Umbilical cord (tissue), 2 donors: ENCODE measurements around the gene TPI1. TPM values are rescaled to one million over a fixed set of nuclear protein-coding genes. Genes with fewer than 3 reads are reported as not detected.
"Not testable (repeated sequence)": the region's sequence is repeated elsewhere in the genome, so short reads cannot be mapped to it uniquely, and the experiment has no call there.

Experiments
- DNase-seq: peaks from one replicate; pipeline ENCODE4 v3.0.0-alpha.2; 2015; ENCODE audit warnings: low spot score
- total RNA-seq: library from RNA; depleted of rRNA; stranded (reverse); fragments of >200 nt; gene quantifications from one replicate; pipeline ENCODE4 v1.2.3, GENCODE V29; 2014; ENCODE audit warnings: low replicate concordance; ENCODE audit not compliant: insufficient read depth

Gene TPI1
- total RNA-seq, 1 donor from 2014 or later: 743 TPM

DNA sequence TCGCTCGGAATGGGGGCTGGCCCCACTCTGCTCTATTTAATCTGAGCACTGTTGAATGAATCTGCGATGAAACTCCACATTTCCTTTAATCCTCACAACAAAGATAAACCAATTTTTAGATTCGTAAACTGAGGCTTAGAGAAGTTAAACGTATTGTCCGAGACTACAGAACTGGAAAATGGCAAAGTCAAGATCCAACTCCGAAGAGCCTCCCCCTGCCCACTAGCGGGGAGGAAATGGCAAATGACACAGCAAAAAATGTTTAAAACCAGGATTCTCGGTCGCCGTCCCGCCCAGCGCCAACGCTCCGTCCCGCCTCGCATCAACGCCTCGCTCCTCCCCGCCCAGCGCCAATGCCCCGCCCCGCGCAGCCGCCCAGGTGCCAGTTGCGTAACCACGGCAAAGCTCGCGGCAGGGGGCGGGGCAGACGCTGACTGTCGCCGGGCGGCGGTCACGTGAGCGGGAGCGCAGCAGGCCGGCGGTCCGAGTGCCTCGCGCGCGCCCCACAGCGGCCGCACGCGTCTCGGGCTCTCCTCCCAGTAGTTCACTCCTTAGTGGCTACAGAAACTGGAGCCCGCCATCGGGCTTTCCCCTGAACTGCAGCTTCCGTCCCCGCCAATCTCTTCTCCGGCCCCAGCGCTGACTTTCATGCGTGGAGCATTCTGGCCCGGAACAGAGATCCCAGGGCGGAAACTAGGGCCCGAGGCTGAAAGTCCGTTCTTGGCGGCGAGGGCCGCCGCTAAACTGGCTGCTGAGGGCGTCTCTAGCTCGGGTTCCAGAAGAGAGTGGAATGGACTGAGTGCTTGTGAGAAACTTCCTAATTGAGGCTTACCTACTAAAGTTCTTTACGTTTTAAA, 23.7 kb downstream of the TPI1 start:
- DNase-seq: peak; percentile 98

GRCh38 chr12:6891646-6892001, 24.3 kb downstream of the TPI1 start:
- DNase-seq: no peak

DNA sequence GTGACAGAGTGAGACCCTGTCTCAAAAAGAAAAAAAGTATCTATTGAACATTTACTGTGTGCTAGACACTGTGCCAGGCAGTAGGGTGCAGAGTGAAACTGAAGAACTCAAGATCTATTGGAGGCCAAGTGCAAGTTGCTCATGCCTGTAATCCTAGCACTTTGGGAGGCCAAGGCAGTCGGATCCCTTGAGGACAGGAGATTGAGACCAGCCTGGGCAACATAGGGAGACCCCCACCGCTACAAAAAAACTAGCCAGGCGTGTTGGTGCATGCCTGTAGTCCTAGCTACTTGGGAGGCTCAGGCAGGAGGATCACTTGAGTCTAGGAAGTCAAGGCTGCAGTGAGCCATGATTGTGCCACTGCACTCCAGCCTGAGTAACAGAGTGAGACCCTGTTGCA, 25.4 kb downstream of the TPI1 start:
- not testable (repeated sequence) for DNase-seq

GRCh38 chr12:6894321-6894720, 27.0 kb downstream of the TPI1 start:
- no peak for DNase-seq

DNA sequence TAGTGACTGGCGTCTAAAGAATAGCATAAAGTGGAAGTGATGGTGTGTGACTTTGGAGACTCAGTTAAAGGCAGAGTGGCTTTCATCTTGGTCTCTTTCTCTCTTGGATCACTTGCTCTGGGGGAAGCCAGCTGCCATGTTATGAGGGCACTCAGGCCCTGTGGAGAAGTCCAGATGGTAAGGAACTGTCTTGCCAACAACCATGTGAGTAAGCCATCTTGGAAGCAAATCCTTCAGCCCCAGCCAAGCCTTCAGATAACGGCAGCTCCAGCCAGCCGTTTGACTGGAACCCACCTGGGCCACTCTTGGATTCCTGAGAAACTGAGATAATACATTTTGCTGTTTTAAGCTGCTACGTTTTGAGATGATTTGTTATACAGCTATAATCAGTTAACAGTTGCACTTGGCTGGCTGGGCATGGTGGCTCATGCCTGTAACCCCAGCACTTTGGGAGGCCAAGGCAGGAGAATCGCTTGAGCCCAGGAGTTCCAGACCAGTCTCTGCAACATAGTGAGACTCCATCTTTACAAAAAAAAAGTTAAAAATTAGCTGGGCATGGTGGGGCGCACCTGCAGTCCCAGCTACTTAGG, 29.6 kb downstream of the TPI1 start:
- no peak for DNase-seq

GRCh38 chr12:6899427-6899826, 32.1 kb downstream of the TPI1 start:
- DNase-seq: no peak

DNA sequence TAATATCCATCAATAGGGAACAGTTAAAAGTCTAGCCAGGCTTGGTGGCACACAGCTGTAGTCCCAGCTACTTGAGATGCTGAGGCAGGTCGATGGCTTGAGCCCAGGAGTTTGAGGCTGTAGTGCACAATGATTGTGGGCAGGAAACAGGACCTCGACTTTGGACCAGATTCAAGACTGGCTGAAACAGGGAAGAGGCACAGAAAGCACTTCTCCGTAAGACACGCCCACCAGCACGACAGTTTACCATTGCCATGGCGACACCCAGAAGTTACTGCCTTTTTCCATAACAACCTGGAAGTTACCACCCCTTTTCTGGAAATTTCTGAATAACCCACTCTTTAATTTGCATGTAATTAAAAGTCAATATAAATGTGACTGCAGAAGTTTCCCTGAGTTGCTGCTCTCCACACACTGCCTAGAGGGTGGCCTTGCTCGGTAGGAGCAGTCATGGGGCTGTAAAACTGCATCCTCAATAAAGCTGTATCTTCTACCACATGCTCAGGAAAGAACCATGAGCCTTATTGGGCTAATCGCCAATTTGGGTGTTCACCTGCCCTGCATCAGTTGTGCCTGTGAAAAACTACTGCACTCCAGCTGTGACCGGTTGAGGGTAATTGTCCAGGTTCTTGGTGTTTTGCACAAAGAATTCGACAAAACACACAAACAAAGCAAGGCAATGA, 32.6 kb downstream of the TPI1 start:
- peak; percentile 69 for DNase-seq

DNA sequence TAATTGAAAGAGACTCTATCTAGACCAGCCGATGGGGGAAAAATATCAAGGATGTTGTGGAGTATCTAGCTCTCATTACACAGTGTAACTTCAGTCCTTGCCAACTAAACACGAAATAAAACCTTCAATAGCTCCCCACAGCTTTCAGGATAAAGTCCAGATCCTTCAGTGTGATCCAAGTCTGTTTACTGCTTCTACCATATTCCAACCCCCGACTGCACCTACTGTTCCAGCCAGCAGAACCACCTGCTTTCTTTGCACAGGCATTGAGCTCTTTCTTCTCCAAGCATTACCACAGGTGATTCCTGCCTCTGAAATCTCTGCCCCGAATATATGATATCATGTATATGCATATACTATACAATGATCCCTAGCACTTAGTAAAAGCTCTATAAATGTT, 35.1 kb downstream of the TPI1 start:
- DNase-seq: no peak

DNA sequence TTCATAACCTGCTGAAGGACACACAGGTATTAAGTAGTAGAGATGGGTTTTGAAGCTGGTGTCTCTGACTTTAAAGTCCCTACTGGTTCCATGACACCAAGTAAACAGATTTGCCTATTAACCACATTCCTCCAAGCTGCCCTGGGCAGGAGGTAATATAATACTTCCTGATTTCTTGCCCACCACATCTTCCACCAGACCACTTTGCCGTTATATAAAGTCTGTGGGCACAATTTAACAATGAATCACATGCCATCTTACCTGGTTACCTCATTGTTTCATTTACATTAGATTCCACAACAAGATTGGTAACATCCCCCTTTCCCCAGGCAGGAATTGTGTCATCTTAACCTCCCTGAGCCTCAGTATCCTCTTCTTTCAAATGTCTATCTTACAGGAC, 36.4 kb downstream of the TPI1 start:
- no peak for DNase-seq

DNA sequence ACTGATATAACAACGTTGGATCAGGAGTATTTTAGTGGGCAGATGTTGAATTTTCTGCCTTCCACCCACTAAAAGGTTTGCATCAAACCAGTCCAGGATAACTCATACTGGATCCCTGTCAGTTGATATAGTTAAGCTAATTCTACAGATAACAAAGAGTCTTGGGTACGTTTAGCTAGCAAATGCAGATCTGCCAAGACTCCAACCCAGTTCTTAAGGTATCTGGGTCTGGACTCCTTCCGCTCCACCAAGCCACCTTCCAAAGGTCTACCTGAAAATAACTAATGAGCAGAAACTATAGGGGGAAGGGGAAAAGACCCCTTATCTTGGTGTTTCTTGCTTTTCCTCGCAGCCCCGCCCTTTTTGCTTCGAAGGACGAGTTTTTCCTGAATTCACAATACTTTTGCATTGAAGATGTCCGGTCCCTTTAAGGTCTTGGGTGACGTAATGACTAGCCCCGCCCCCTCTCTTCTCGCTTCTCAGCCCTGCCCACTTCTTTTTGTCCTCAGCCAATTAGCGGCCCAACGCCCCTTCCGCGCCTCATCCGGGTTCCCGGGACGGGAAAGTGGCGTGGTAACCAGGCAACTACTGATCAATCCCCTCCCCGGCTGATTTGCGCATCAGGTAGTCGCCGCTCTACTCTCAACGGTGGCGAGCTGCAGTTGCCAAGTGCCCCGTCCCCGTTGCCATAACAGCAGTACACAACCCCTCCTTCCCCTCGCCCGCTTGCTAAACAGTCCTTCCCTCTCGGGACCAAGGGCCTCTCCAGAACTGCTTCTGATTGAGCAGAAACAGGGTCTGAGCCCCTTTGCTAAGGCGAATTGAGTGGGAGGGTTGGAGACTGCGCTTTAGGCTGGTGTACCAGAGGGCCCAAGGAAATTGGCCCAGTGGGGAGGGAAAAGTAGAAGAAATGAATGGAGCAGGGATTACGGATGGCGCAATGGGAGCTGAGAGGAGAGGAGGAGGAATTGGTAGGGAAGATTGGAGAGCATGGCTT, 37.2 kb downstream of the TPI1 start, which contains the start of gene LRRC23:
Gene LRRC23 (plus strand): TSS at position 543 of the 997 bp plus-strand sequence. CDS start 812 bp downstream, outside the sequence.
- DNase-seq: peak; percentile 99

DNA sequence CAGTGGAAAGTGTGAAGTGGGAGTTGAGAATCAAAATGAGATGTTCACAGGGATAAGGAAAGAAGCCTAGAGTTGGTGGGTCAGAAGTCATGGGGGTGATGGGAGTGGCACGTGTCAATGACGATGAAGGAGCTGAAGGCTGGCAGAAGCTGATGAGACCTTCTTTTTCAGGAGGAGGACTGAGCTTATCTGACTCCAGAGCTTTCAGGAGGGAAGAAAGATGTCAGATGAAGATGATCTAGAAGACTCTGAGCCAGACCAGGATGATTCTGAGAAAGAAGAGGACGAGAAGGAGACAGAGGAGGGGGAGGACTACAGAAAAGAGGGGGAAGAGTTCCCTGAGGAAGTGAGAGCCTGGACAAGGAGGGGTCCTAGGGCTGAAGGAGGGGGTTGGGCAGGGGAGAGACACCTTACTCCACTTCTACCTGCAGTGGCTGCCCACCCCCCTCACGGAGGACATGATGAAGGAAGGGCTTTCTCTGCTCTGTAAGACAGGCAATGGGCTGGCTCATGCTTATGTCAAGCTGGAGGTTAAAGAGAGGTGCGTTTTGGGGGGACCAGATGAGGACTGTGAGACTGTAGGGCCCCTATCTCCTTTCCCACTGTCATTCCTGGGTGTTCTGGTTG, 38.2 kb downstream of the TPI1 start:
- DNase-seq: no peak

GRCh38 chr12:6908141-6908540, 40.8 kb downstream of the TPI1 start:
- DNase-seq: not testable (repeated sequence)

DNA sequence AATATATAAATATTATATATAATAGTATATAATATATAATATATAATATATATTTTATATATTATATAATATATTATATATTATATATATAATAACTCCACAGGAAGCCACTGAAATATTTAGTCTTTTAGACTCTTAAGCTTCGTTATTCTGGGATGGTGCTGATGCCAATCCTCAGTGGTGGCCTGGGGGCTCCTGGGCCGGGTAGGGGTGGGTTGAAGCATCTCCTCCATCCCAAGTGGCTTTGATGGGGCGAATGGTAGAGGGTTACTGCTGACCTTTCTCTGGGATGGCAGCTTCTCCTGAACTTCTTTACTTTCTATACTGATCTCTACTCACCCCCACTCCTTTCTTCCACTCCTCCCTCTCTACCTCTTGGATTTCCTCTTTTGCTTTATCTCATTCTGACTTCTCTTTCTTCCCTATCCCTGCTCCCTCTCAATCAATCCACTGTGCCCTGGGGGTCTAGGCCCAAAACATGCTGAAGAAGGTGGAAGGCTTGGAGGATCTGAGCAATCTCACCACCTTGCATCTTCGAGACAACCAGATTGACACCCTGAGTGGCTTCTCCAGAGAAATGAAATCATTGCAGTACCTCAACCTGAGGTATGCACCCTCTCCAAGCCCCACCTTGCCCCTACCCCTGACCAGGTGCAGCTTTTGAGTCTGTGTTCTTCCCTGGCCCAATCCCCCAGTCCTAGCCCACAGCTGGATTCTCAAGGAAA, 42.3 kb downstream of the TPI1 start:
- DNase-seq: no peak

DNA sequence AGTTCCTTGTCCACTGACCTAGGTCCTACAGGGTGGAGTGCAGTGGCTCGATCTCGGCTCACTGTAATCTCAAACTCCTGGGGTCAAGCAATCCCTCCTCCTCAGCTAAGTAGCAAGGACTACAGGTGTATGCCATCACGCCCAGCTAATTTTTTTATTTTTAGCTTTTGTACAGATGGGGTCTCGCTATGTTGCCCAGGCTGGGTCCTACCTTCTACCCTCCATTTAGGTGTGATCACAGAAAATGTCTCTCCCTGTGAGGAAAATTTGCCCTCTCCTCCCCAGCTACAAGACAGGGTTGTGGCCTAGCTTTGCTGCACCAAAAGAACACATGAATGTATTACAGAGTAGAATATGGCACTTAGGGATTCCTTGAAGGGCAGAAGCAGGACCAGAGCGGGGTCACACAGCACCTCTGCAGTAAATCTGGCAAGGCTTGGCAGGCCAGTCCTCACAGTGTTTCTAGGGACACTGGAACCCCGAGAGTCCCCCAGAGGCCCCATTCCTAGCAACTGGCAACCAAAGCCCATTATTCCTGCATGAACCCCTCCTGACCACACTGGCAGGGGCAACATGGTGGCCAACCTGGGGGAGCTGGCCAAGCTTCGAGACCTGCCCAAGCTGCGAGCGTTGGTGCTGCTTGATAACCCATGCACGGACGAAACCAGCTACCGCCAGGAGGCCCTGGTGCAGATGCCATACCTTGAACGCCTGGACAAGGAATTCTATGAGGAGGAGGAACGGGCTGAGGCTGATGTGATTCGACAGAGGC, 45.0 kb downstream of the TPI1 start:
- DNase-seq: no peak

DNA sequence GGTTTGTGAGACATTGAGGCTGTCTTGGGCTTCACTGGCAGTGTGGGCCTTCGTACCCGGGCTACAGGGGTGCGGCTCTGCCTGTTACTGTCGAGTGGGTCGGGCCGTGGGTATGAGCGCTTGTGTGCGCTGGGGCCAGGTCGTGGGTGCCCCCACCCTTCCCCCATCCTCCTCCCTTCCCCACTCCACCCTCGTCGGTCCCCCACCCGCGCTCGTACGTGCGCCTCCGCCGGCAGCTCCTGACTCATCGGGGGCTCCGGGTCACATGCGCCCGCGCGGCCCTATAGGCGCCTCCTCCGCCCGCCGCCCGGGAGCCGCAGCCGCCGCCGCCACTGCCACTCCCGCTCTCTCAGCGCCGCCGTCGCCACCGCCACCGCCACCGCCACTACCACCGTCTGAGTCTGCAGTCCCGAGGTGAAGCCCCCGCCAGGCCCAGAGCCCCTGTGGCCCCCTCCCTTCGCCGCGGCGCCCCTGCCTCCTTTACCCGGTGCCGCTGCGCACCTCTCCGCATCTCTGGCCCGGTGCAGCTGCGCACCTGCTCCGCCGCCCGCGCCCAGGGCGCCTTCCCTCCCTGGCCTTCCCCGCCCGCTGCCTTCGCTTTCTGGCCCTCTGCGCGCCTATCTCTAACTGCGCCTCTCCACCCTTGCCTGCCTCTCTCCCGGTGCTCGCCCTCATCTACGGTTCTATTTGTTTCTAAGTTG, 47.1 kb downstream of the TPI1 start, which contains the start of gene ENO2:
Gene ENO2 (plus strand): TSS at position 335 of the 701 bp plus-strand sequence. CDS start 1,253 bp downstream, outside the sequence.
- DNase-seq: peak; percentile 83

- no peak for DNase-seq
These were observed 47.8 kb downstream of the TPI1 start for GRCh38 chr12:6914947-6915788.

DNA sequence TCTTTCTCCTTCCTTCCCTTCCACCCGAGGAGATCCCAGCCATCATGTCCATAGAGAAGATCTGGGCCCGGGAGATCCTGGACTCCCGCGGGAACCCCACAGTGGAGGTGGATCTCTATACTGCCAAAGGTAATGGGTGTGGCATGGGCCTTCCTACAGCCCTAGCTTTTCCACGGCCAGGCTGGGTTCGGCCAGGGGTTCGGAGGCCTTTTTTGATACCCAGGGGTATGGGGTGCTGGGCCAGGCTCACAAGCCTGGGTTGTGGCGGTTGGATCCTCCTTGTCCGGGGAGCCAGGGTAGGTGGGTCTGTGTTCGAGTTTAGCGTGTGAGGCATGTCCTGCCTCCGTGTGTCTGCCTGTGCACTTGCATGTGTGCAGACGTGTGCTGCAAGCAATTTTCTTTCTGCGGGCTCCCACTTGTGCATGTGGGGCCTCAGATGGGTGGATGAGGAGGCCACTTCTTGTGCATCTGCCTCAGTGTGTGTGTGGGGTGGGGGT, 48.5 kb downstream of the TPI1 start:
- no peak for DNase-seq
